SK-N-SH treated with all-trans-retinoic acid at 6 μM for 48 hours (cell line): Measurements from ENCODE around the gene RHOT2.

Source experiments
- ATAC-seq: fragments of 200-7000 bp; cut with Tn5 transposase; 3 replicates; pipeline ENCODE4 v1.9.1; 2020; ENCODE audit warnings: mild to moderate bottlenecking, moderate library complexity
- ARNTL ChIP-seq: fragments of 450-650 bp; formaldehyde crosslinking; IDR thresholded peaks from 2 replicates; pipeline ENCODE4 v1.5.0; 2020; ENCODE audit warnings: low read depth, mild to moderate bottlenecking, moderate library complexity, borderline replicate concordance
- BACH2 ChIP-seq: fragments of 250-450 bp; sonication (Bioruptor Pico); IDR thresholded peaks from 2 replicates; pipeline ENCODE4 v1.9.0; 2021; ENCODE audit warnings: mild to moderate bottlenecking, borderline replicate concordance
- CREB5 ChIP-seq: fragments of 250-450 bp; sonication (Bioruptor Pico); IDR thresholded peaks from 2 replicates; pipeline ENCODE4 v1.5.1; 2020; ENCODE audit warnings: low read depth, mild to moderate bottlenecking, moderate library complexity
- CSDC2 ChIP-seq: fragments of 250-450 bp; sonication (Bioruptor Pico); IDR thresholded peaks from 2 replicates; pipeline ENCODE4 v1.5.0; 2020; ENCODE audit warnings: mild to moderate bottlenecking, moderate library complexity
- OSR1 ChIP-seq: fragments of 250-450 bp; sonication (Bioruptor Pico); IDR thresholded peaks from 2 replicates; pipeline ENCODE4 v1.8.0; 2022; ENCODE audit warnings: moderate library complexity, mild to moderate bottlenecking, inconsistent platforms
- PATZ1 ChIP-seq: fragments of 250-450 bp; sonication (Bioruptor Pico); IDR thresholded peaks from 2 replicates; pipeline ENCODE4 v1.8.0; 2020; ENCODE audit warnings: mild to moderate bottlenecking, moderate library complexity, borderline replicate concordance
- POU6F1 ChIP-seq: fragments of 250-450 bp; sonication (Bioruptor Pico); IDR thresholded peaks from 2 replicates; pipeline ENCODE4 v1.8.0; 2021; ENCODE audit warnings: low read depth, mild to moderate bottlenecking, moderate library complexity, borderline replicate concordance
- PPARA ChIP-seq: fragments of 250-450 bp; sonication (Bioruptor Pico); IDR thresholded peaks from 2 replicates; pipeline ENCODE4 v1.5.0; 2020; ENCODE audit warnings: mild to moderate bottlenecking, borderline replicate concordance
- RARB ChIP-seq: fragments of 250-450 bp; sonication (Bioruptor Pico); IDR thresholded peaks from 2 replicates; pipeline ENCODE4 v1.8.0; 2021; ENCODE audit warnings: mild to moderate bottlenecking, moderate library complexity
- SNAI2 ChIP-seq: fragments of 250-450 bp; sonication (Bioruptor Pico); IDR thresholded peaks from 2 replicates; pipeline ENCODE4 v1.5.0; 2020; ENCODE audit warnings: mild to moderate bottlenecking, moderate library complexity
- TOX ChIP-seq: fragments of 250-450 bp; sonication (Bioruptor Pico); IDR thresholded peaks from 2 replicates; pipeline ENCODE4 v1.8.0; 2021; ENCODE audit warnings: mild to moderate bottlenecking, moderate library complexity, borderline replicate concordance
- TSHZ2 ChIP-seq: fragments of 250-450 bp; sonication (Bioruptor Pico); IDR thresholded peaks from 2 replicates; pipeline ENCODE4 v1.5.0; 2020; ENCODE audit warnings: mild to moderate bottlenecking, moderate library complexity
- ZFP3 ChIP-seq: fragments of 250-450 bp; sonication (Bioruptor Pico); IDR thresholded peaks from 2 replicates; pipeline ENCODE4 v1.5.0; 2020; ENCODE audit warnings: mild to moderate bottlenecking, moderate library complexity
- ZNF565 ChIP-seq: fragments of 450-650 bp; formaldehyde crosslinking; conservative IDR thresholded peaks from 2 replicates; pipeline ENCODE4 v1.5.0; 2020; ENCODE audit warnings: low read depth, mild to moderate bottlenecking, moderate library complexity
- ZNF70 ChIP-seq: fragments of 450-650 bp; formaldehyde crosslinking; IDR thresholded peaks from 2 replicates; pipeline ENCODE4 v1.5.0; 2020; ENCODE audit warnings: mild to moderate bottlenecking, moderate library complexity

RHOT2 gene

GRCh38 chr16:634051-634670 is 33.8 kb upstream of the RHOT2 start (continued):
- no peak for TF ChIP-seq POU6F1 (CRISPR knock-in tag)

- no peak for ATAC-seq
Observed at GRCh38 chr16:634996-635395, 32.9 kb upstream of the RHOT2 start.

More at GRCh38 chr16:634996-635395, 32.9 kb upstream of the RHOT2 start:
- TF ChIP-seq TOX (CRISPR knock-in tag) (no peak), RARB (CRISPR knock-in tag) (no peak), PATZ1 (CRISPR knock-in tag) (no peak), BACH2 (CRISPR knock-in tag) (no peak), PPARA (no peak), CREB5 (no peak), ARNTL (CRISPR knock-in tag) (no peak), ZNF70 (no peak), OSR1 (CRISPR knock-in tag) (no peak), TSHZ2 (CRISPR knock-in tag) (no peak), ZFP3 (CRISPR knock-in tag) (no peak), ZNF565 (CRISPR knock-in tag) (no peak), POU6F1 (CRISPR knock-in tag) (no peak), SNAI2 (CRISPR knock-in tag) (no peak), CSDC2 (no peak)
